Measurements from ENCODE around the gene ARSH.
"Not testable (repeated sequence)": the region's sequence is repeated elsewhere in the genome, so short reads cannot be mapped to it uniquely, and the experiment has no call there.

The ARSH gene, protein sequence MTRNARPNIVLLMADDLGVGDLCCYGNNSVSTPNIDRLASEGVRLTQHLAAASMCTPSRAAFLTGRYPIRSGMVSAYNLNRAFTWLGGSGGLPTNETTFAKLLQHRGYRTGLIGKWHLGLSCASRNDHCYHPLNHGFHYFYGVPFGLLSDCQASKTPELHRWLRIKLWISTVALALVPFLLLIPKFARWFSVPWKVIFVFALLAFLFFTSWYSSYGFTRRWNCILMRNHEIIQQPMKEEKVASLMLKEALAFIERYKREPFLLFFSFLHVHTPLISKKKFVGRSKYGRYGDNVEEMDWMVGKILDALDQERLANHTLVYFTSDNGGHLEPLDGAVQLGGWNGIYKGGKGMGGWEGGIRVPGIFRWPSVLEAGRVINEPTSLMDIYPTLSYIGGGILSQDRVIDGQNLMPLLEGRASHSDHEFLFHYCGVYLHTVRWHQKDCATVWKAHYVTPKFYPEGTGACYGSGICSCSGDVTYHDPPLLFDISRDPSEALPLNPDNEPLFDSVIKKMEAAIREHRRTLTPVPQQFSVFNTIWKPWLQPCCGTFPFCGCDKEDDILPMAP

GRCh38 chrX:3006495-3006894 is at the start of gene ARSH:
Gene ARSH, plus strand, starts transcription at chrX:3006546. Its CDS starts 67 bp downstream, at chrX:3006613.
- DNase-seq: no peak

DNA sequence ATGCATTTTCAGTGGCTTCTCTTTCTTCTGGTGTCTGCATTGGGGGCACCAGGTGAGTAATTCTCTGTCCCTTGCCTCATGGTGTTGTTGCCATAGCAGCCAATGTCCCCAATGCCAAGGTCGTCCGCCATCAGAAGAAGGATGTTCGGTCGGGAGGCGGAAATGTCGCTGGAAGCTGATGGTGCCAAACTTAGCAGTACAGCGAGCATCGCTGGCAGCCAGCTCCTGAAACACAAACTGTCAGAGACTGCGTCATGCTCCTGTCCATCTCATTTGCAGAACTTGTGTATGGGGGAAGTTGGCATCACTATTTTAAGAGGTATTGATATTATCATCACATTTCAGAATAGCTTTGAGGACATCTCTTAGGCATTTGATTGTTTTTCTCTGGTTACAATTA is 48.1 kb upstream of the ARSH start:
- DNase-seq: no peak

DNA sequence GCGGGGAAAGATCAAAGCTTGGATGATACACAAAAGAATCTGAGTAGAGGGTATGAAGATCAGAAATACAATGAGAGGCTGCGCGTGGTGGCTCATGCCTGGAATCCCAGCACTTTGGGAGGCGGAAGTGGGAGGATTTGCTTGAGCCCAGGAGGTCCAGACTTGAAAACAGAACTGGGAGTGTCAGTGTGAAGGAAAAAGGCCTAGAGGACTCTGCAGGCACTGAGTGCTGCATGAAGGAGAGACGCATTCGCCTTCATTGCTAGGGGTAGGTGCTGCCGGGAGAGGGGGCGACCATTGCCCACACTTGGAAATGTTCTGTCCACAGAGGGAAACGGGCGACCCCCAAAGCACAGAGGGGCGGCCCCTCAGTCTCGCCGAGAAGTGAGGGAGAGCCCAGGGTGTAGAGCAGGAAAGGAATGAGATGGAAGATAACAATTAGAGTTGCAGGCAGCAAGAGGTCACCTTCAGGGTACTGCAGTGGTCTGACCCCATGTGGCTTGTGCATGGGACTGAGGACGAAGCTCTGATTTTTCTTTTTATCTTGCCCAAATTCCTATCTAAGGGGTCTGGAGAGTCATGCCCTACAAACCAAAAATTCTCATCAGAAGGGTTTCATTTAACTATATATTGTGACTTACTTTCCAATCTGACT is 45.4 kb upstream of the ARSH start:
- no peak for DNase-seq

DNA sequence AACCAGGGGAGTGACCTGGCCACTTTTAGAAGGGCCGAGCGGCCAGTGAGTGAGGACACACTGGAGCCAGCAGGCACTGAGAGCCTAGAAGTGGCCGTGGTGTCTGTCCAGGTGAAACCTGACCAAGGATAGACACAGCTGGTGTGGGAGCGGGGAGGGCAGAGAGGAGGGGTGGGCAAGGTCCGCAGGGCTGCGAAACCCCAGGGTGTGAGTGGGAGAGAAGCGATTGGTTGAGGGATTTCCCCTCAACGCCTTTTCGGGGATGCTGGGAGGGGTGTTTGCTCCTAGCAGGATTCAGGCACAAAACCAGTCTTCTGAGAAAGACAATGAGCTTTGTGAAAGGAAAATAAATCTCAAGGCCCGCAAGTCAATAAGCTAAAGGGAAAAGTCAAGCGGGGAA is 44.0 kb upstream of the ARSH start:
- no peak for DNase-seq

- not testable (repeated sequence) for DNase-seq
Measured at GRCh38 chrX:2963449-2963848, 42.9 kb upstream of the ARSH start.

DNA sequence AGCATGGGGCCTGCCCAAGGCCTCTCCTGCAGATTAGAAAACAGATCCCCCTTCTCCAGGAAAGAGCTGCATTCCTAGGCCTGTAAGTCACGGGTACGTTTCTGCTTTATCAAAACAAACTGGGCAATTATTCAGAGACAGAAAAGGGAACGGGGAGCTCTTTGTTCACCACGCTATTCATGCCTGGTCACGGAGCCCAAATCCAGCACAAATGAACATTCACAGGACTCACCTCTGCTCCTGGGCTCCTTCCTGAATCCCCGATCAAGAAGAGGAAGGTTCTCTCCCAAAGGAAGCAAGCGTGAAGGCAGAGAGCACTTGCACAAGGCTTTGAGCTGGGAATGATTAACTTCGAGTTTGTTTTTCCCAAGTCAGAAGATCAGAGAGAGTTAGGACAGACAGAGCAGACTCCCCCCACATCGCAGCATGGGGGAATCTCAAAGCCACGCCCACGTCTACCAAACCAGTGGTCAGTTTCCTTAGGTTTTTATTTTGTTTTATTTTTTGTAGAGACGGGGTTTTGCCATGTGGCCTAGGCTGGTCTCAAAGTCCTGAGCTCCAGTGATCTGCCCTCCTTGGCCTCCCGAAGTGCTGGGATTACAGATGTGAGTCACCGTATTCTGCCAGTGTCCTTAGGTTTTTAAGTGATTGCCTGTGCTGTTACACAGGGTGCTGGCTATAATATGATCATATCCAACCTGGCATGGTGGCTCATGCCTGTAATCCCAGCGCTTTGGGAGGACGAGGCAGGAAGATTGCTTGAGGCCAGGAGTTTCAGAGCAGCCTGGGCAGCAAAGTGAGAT is 42.2 kb upstream of the ARSH start:
- not testable (repeated sequence) for DNase-seq

- no peak for DNase-seq
Measured at GRCh38 chrX:2965965-2966364, 40.4 kb upstream of the ARSH start.

GRCh38 chrX:2967012-2967411 is 39.3 kb upstream of the ARSH start:
- no peak for DNase-seq

GRCh38 chrX:2967584-2967983 is 38.8 kb upstream of the ARSH start:
- no peak for DNase-seq

GRCh38 chrX:2967998-2968909 is 38.1 kb upstream of the ARSH start:
- no peak for DNase-seq

- no peak for DNase-seq
Measured at GRCh38 chrX:2969021-2969420, 37.3 kb upstream of the ARSH start.

GRCh38 chrX:2972391-2972790 is 34.0 kb upstream of the ARSH start:
- no peak for DNase-seq

GRCh38 chrX:2974961-2975360 is 31.4 kb upstream of the ARSH start:
- no peak for DNase-seq

DNA sequence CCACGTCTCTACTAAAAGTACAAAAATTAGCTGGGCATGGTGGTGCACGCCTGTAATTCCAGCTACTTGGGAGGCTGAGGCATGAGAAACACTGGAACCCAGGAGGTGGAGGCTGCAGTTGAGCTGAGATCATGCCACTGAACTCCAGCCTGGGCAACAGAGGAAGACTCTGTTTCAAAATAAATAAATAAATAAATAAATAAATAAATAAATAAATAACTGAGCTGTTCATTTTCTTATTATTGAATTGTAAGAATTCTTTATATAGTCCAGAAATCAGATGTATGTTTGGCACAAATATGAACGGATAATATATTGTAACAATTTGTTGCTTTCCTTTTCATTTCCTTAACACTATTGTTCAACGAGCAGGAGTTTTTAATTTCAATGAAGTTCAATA is 27.7 kb upstream of the ARSH start:
- not testable (repeated sequence) for DNase-seq

GRCh38 chrX:2984342-2984741 is 22.0 kb upstream of the ARSH start:
- no peak for DNase-seq

DNA sequence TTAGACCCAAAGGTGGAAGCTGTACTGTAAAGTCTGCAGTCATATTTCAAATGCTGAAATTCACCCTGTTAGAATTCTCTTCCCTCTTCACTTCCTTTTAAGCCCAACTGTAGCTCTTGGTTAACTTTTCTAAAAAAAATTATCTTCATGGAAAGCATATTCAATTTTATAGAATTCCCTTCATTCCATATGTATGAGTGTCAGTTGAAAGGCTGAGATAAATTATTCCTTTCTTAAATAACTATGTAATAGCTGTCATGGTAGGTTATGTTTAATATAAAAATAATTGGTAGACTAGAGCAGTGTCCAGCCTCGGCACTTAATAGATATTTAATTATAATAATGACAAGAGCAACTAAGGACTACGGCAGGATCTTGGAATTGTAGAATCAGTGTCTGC is 16.8 kb upstream of the ARSH start:
- no peak for DNase-seq

- DNase-seq: no peak
Measured at GRCh38 chrX:3010532-3010931, 4.2 kb downstream of the ARSH start.

DNA sequence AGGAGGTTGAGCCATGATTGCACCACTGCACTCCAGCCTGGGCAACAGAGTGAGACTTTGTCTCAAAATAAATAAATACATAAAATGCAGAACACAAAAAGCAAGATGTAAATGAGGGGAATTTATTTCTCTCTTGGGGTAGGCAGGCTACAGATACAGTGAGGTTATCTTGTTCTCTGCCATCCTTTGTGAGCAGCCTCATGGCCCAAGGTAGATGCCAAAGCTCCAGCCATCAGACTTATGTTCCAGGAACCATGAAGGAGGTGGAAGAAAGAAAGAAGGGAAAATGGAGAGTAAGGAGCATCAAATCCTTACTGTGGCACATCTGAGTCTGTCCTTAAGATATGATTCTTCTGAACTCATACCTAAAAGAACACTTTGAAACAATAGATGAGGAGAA is 11.1 kb downstream of the ARSH start:
- no peak for DNase-seq

DNA sequence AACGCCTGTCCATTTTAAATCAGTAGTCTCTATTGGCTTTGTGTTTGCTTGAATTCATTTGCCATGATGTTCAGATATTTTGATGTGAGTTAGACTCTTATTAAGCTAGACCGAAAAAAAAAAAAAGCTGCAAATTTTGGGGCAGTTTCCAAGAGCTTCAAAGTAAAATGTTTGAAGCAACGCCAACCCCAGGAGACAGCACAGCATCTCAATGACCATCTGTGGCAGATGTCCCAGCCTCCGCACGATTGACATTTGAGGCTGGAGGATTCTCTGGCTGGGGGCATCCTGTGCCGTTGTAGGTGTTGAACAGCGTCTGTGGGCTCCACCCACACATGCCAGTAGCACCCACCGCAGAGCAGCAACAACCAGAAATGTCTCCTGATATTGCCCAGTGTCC is 17.8 kb downstream of the ARSH start:
- no peak for DNase-seq

- DNase-seq: no peak
Measured at GRCh38 chrX:3026074-3026815, 19.9 kb downstream of the ARSH start.

DNA sequence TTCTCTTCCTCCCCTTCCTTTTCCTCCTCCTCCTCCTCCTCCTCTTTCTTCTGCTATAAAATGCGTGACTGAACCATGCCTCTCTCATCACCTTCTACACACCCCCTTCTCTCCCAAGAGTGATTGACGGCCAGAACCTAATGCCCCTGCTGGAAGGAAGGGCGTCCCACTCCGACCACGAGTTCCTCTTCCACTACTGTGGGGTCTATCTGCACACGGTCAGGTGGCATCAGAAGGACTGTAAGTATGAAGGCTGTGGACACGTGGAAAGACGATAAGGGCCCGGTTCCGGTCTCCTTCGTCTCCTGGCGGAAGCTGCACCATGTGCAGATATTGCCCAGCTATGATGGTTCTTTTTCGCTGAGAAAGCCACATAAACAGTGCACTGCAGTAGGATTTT is 22.8 kb downstream of the ARSH start:
- DNase-seq: no peak

DNA sequence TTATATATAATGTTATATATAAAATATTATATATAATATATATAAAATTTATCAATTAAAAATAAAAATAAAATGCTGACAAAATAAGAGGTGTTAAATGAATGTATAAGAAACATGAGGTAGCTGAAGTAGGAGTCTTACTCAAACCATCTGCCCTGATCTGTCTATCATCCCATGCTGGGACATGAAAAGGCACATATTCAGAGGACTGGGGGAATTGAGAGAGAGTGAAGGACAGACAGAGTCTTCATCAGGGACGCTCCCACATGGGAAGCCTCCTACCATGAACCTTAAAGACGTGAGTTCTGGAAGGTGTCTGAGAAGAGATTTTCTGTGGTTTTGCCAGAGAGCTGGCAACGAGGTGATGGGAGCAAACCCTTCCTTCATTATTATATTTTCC is 30.9 kb downstream of the ARSH start:
- DNase-seq: no peak

Data from activated CD4-positive, alpha-beta T cell treated with anti-CD3 and anti-CD28 coated beads for 1 hour (primary cell).